NCI-H128 (cell line): ENCODE data around the gene IQCK.

ENCODE experiments used
- DNase-seq: peaks from one replicate; lab custom pipeline; 2025; ENCODE audit not compliant: unreplicated experiment; lab: John Stamatoyannopoulos, UW

IQCK gene

DNA sequence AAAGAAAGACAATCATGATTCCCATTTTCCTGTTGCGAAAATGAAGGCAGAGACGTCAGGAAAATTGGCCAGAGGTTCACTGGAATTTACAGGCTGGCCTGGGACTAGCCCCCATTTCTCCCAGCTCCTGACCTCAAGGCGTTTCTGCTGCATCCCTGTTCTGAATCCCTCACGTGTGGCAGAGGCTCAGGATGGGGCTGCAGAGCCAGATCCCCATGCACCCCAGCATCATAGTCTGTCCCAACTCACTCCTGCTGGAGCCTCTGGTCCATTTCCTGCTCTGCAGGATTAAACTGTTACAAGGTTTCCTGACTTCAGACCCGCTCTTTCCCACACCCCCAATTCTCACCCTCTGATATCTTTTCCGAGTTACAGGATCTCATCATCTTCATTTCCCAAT lies 163.7 kb downstream of the IQCK start:
- DNase-seq = no peak

DNA sequence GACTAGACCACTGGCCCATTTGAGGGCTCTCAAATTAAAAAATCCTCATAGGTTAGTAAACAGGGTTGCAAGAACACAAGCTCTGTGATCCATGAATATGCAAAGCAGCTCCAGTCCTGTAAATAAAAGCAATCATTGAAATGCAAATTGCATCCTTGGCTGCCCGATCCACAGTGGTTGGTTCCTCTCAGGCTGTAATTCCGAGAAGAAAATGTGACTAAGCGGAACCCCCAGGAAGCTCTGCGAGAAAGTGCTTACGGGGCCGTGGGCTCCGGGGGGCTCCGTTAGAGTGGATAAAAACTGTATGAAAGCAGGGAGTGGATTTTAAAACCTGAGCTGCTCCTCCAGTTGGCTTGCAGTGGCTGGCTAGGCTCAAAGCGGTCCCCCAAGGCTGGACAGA lies 164.1 kb downstream of the IQCK start:
- DNase-seq = no peak

DNA sequence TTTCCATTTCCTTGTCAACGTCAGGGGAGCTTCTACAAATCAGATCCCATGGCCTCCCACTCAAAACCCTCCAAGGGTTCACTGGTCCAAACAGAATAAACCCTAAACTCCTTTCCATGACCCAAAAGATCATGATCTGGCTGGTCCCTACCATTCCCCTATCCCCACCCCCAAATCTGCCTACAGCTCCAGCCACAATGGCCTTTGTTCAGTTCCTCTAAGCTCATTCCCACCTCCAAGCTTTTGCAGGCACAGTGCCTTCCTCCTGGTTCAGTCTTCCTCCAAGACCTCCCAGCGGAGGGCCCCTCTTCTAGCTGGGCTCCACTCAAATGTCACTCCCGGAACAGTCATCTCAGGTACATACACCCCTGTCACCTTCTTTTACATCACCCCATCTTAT lies 164.6 kb downstream of the IQCK start:
- DNase-seq = no peak

DNA sequence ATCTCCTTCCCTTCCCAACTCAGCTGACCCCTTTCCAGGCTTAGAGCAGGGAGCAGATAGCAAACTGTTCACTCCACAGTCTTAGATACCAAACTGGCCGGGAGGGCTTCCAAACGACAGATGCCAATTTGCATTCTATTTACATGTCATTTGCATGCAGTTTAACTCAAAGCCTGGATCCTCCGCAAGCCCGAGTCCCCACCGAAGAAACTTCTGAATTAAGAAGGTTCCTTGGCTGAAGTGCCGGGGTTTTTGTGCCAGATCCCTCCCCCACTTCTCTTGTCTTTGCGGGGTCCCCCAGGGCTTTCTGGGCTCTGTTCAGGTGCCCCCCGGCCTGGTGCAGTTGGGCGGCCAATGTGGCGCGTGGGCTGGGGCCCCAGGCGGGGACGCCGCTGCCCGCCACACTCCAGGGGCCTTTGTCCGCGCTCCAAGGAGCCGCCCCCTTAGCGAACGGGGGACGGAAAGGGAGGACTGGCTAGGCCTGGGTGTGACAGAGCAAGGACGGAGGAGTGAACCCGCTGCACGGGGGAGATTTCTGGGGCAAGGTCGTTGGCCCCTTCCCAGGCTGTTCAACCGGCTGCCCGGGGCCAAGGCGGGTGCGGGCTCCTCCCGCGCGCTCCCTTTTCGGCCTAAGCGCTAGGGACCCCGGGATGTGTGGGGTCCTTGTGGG lies 165.4 kb downstream of the IQCK start:
- no peak for DNase-seq

DNA sequence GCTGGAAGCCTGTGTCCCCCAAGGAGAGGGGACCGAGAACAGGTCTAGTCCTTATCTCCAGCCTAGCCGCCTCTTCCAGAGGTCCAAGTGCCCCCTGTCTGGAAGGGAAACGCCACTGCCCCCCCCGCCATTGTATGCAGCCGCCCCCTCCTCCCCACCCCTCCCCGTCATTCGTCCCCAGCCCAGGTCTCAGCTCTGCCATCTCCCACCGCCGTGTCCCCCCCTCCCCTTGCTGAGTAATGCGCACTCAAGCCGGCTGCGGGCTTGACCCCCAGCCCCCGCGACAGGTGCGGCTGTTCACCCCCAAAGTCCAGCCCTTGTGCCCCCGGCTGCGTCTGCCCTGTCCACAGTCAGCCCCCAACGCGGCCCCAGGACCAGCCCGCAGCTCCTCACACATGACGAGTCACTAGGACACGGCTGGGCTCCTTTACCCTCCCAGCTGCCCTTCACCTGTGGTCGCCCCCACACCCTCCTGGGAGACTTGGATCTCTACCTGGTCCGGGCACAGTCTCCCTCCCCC lies 166.0 kb downstream of the IQCK start:
- no peak for DNase-seq

DNA sequence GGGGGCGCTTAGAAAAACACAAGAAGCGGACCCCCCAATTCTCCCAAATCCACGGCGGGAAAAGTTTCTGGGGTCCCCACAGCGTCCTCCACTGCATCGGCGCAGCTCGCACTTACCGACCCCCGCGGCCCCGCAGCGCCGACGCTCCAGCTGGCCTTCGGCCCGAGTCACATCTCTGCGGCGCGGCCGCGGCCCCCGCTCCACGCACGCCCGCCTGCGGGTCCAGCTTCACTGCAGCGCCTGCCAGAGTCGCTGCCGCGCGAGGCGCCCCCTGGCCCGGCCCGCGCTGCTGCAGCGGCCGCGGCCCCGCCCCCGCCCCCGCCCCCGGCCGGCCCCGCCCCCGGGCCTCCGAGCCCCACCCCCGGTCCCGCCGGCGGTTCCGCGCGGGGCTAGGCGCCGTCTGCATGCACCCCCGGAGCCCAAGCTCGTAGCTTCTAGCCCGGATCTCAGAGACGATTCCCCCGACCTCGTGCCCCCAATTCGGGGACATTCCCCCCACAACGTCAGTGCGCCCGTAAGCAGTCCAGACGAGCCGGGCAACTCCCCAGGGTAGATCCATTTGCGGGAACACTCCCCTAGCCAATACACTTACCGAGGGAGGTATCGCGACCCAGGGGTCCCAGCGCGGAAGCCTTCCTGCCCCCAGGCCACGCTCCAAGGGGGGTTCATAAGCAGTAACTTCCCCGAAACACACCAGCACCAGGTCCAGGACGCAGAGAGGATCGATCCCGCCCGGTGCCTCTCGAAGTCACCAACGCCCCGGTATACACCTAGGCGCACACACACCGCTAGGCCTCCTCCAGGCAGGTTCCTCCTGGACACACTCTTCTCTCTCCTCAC lies 166.8 kb downstream of the IQCK start, which contains the start of gene GPRC5B:
Gene GPRC5B, minus strand, starts transcription at position 238 of the 840 bp plus-strand sequence. CDS start 12,003 bp downstream, outside the sequence.
- no peak for DNase-seq

DNA sequence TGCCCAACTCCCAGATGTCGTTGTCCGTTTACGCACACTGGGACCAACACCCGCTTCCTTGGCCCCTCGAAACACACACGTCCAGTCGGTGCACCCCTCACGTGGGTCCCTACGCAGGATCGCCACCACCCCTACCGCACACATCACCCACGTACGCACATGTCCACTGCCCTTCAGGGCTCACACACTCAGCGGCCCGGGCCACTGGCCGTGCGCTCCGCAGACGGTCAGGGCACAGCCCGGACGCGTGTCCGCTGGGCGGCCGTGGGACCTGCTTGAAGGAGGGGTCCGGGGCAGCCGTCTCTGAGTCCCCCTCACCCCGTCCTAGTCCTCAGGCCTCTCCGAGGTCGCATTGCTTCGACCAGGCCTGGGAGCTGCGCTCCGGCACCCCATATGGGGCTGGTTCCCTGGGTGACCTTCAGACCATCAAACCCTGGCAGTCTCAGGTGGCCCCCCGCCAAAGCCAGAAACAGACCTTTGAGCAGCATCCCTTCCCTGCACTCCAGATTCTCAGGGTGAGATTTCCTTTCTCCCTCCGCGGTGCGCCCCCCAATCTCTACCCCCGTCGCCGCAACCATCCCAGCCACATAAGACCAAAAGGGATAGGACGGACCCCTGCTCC lies 167.5 kb downstream of the IQCK start:
- DNase-seq = no peak

DNA sequence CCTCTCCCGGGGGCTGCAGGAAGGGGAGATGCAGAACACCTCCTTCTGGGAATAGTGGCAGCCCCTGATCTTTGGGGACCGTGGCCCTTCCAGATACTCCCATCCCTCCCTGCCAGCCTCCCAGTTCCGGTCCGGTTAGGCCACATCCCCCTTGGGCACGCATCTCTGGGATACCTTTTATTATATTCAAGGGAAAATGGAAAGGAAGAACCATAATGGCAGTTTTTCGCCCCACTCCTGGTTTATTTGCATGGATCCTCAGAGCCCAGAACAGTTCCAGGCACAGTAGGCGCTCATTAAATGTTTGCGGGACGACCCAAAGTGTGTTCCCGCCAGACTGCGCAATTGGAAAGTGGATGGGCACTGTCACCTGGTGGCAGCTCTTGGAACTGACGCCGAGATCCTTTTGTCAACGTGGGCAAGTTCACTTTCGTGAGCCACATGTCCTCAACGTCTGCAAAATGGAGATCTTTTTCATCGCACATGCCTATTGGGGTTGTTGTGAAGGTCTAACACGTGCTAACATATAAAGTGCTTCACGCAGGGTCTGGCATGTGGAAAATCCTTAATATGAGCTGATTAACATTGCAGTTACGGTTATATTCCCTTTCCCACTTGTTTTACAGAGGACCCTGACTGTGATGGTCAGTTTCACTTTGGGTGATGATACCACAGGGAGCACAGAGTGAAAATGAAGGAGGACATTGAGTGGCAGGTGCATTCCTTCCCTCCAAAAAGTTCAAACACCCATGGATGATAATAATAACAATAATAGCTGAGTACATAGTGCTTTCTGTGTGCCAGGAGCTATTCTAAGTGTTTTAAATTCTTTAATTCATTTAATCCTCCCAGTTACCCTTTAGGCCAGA lies 168.2 kb downstream of the IQCK start:
- no peak for DNase-seq

DNA sequence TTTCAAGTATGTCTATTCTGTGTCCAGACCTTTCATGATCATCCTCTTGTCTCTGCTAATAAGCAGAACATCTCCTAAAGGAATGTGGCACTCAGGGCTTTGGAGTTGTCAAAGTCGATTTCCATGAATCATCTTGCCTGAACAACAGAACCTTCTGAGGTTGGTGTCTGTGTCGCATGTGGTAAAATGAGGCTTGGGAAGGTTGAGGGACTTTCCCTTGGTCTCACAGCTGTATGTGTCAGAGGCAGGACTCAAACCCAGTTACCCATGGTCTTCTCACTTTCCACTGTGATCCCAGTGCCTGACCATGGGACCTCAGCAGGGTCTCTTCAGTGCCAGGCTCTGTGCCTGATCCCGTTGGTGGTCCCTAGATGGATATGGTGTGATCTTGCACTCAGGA lies 170.8 kb downstream of the IQCK start:
- DNase-seq = no peak

DNA sequence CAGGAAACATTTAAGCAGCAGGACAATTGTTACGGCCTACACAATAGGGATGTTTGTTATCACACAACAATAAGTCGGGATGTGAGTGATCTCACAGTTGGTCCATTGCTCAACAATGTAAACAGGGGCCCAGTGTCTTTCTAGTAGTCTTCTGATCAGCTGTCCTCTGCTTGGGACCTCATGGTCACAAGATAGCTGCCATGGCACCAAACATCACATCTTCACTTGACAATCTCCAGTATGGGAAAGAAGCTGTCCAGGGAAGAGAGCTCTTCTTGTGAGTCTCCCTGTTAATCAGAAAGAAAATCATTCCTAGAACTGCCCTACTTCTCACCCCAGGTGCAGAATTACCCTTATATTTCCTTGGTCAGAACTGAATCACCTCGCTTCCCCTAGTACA lies 172.8 kb downstream of the IQCK start:
- no peak for DNase-seq

DNA sequence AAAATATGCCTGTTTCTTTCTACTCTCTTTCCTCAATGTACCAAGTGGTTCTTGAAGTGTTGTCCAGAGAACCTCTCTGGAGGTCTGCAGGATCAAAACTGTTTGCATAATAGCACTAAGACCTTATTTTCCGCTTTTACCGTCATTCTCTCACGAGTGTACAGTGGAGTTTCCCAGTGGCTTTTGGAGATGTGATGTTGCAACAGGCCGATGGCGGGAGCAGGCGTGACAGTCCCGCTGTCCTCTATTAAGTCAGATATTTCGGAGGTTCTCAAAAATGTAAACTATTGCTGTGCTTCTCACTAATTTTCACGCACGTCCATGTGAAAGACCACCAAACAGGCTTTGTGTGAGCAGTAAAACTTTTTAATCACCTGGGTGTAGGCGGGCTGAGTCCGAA lies 174.8 kb downstream of the IQCK start:
- no peak for DNase-seq

DNA sequence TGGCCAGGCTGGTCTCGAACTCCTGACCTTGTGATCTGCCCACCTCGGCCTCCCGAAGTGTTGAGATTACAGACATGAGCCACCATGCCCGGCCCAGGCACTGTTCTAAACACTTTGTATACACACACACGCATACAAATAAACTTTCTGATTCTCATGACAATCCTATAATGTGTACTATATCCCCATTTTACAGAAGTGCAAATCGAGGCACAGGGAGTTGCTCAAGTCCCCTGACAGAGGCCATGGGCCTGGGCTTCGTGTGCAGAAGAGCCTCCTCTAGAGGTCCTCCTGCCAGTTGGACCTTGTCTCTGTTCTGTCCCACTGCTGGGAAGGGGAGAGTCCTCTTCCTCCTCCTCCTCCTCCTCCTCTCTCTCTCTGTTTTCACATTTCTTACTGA lies 176.5 kb downstream of the IQCK start:
- no peak for DNase-seq

DNA sequence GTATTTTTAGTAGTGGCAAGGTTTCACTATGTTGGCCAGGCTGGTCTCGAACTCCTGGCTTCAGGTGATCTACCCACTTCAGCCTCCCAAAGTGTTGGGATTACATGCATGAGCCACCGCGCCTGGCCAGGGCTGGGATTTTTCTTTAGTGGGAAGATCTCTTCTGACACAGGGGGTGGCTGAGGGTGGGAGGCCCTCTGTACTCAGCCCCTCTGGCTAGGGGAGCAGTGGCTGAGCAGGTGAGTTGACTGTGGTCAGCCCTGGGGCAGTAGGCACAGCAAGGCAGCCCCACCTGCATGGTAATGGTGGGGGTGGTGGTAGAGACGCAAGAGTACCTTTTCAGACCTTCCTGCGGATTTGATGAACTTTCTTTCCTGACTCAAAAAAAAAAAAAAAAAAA lies 178.9 kb downstream of the IQCK start:
- DNase-seq = no peak

DNA sequence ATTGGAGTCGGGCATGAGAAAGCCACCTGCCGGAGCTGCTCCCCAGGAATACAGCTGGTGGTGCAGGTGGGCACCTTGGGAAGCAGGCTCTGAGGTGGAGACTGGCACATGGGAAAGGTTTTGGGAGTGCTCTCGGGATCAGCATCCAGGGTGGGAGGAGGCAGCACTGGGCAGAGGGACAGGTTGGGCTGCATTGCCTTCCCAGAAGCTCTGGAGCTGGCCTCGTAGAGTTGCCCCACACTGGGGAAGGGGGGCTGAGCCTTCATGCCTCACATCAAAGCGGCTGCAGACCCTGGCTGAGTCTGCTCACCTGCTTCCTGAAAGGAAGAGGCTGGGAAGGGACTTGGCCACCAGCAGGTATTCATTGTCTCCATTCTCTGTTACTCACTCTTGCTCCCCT lies 180.1 kb downstream of the IQCK start:
- DNase-seq = no peak

DNA sequence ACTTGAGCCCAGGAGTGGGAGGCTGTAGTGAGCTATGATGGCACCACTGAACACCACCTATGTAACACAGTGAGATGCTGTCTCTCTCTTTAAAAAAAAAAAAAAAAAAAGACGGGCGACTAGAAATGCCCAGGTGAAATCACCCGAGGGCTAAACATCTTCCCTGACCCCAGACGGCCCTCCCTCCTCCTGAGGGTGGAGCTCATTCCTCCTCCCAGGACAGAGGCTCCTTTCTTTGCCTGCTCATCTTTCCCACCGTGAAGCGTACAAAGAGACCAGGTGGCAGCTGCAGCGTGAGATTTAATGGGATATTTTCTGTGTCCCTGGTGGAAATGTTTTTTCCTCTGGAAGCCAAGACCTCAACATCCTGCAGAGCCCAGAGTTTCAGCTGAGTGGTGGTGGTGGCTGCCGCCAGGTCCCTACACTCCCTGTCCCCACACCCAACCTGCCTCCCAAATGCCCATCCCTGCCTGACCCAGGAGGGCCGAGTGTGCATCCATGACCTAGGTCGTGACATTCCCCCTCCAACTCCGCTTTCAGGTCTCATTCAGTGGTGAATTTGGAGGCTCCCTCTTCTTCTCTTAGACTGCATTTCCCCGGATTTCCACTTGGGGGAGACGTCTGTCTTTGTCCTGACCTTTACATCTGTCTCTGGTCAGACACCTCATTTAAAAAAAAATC lies 181.0 kb downstream of the IQCK start:
- DNase-seq = no peak

DNA sequence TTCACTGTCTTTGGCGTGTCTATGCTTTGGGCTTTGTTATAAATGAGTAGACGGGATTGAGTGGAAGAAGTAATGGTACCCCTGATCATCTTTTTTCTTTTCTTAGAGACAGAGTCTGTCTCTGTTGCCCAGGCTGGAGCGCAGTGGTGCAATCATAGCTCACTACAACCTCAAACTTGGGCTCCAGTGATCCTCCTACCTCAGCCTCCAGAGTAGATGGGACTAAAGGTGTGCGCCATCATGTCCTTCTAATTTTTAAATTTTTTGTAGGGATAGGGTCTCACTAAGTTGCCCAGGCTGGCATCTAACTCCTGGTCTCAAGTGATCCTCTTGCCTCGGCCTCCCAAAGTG lies 181.5 kb downstream of the IQCK start:
- no peak for DNase-seq

DNA sequence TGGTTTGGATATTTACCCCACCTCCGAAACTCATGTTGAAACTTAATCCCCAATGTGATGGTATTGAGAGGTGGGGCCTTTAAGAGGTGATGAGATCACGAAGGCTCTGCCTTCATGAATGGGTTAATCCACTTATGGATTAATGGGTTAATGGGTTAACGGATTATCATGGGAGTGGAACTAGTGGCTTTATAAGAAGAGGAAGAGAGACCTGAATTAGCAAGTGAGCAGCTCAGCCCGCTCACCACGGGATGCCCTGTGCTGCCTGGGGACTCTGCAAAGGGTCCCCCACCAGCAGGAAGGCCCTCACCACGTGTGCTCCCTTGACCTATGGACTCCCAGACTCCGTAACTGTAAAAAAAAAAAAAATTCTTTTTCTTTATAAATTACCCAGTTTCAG lies 183.1 kb downstream of the IQCK start:
- DNase-seq = no peak

DNA sequence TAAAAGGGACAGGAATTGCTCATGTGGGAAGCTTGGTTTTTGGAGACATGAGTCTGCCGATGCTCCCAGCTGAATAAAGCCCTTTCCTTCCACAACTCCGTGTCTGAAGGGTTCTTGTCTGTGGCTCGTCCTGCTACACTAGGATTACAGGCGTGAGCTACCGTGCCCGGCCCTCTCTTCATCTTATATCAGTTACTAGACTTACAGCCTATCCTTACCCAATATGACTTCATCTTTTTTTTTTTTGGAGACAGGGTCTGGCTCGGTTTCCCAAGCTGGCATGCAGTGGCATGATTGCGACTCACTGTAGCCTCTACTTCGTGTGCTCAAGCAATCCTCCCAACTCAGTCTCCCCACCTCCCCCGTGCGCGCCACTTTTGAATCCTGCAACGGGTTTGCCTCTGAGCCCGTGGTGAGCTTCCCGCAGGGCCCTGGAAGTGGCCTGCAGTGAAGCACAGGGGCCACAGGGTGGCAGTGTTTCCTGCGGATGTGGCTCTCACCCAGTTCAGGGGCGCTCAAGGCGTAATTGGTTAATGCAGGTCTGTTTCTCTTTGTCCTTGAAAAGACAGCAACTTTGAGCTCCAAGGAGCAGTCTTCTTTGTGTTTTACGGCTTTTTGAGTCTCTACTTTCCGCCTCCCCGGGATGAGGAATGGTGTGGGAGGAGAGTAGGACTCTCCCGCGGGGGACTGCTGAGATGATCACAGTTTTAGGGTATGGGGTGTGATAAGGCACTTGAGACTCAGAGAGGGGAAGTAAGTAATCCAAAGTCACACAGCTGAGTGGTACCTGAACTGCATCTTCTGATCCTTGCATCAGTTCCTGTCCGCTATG lies 189.3 kb downstream of the IQCK start:
- DNase-seq = no peak
